Activated T-cell treated with anti-CD3 and anti-CD28 coated beads for 1 hour (primary cell): ENCODE measurements around the gene GPS2.
A peak's percentile ranks its signal among the peaks of the same experiment; 100 is the strongest.

Experiments used
- DNase-seq: peaks from one replicate; pipeline ENCODE4 v3.0.0-alpha.2; 2020; ENCODE audit warnings: low read depth

GPS2 gene

GRCh38 chr17:7317161-7317803 lies 2.1 kb upstream of the GPS2 start:
- no peak for DNase-seq

- DNase-seq = no peak
These were observed 543 bp upstream of the GPS2 start for GRCh38 chr17:7315570-7316235.

GRCh38 chr17:7313890-7314718 lies 1.1 kb downstream of the GPS2 start:
- DNase-seq = no peak

GRCh38 chr17:7313088-7313889 lies 1.9 kb downstream of the GPS2 start:
- DNase-seq = no peak

- no peak for DNase-seq
These were observed 2.6 kb downstream of the GPS2 start for GRCh38 chr17:7312432-7313087.

GRCh38 chr17:7311110-7311705 lies 4.0 kb downstream of the GPS2 start:
- no peak for DNase-seq

GRCh38 chr17:7309628-7310027 lies 5.5 kb downstream of the GPS2 start:
- no peak for DNase-seq

- DNase-seq = peak; percentile 77
These were observed 6.3 kb downstream of the GPS2 start for GRCh38 chr17:7308625-7309433.

- no peak for DNase-seq
These were observed 7.2 kb downstream of the GPS2 start for GRCh38 chr17:7307686-7308624.

- peak; percentile 100 for DNase-seq
These were observed 8.1 kb downstream of the GPS2 start, which contains the start of gene EIF5A for GRCh38 chr17:7306911-7307685. Gene EIF5A, plus strand, starts transcription at chr17:7307628. Its CDS starts 2,008 bp downstream, at chr17:7309636.

- no peak for DNase-seq
These were observed 11.0 kb downstream of the GPS2 start for GRCh38 chr17:7304179-7304578.

GRCh38 chr17:7296189-7296861 lies 18.8 kb downstream of the GPS2 start:
- DNase-seq = peak; percentile 59

GRCh38 chr17:7295230-7296180 lies 19.7 kb downstream of the GPS2 start:
- no peak for DNase-seq

- DNase-seq = peak; percentile 55
These were observed 20.5 kb downstream of the GPS2 start, which contains the start of gene YBX2 for GRCh38 chr17:7294614-7295153. Gene YBX2, minus strand, starts transcription at chr17:7294639. Its CDS starts 139 bp downstream, at chr17:7294500.

GRCh38 chr17:7293816-7294613 lies 21.1 kb downstream of the GPS2 start:
- DNase-seq = no peak
